DND-41 (cell line): ENCODE data around the gene PARN.

ENCODE experiments used
- ATAC-seq: fragments of 200-7000 bp; cut with Tn5 transposase; 3 replicates; pipeline ENCODE4 v1.9.1; 2021; ENCODE audit warnings: low read depth; ENCODE audit not compliant: insufficient read depth
- DNase-seq: peaks from one replicate; pipeline ENCODE4 v3.0.0-alpha.2; 2020
- H2AFZ ChIP-seq: 2 replicates; pipeline ENCODE4 v1.6.0; 2012; ENCODE audit warnings: low read depth, low read length
- H3K27ac ChIP-seq: 2 replicates; pipeline ENCODE4 v1.5.1; 2012; ENCODE audit warnings: low read length, inconsistent platforms
- H3K27me3 ChIP-seq: fragments of 200-600 bp; sonication (generic); 2 replicates; pipeline ENCODE4 v1.6.0; 2012; ENCODE audit warnings: low read length, mild to moderate bottlenecking, inconsistent platforms; ENCODE audit not compliant: insufficient read depth, poor library complexity
- H3K36me3 ChIP-seq: 2 replicates; pipeline ENCODE4 v1.5.1; 2012; ENCODE audit warnings: low read length, inconsistent platforms; ENCODE audit not compliant: insufficient read depth
- H3K4me1 ChIP-seq: 2 replicates; pipeline ENCODE4 v1.5.1; 2012; ENCODE audit warnings: mild to moderate bottlenecking, low read length; ENCODE audit not compliant: insufficient read depth
- H3K4me2 ChIP-seq: 2 replicates; pipeline ENCODE4 v1.6.0; 2012; ENCODE audit warnings: mild to moderate bottlenecking, moderate library complexity, low read length, inconsistent platforms; ENCODE audit not compliant: insufficient read depth
- H3K4me3 ChIP-seq, 2 experiments: fragments of 200-600 bp in 1 of 2; shearing (Covaris generic) in 1 of 2; 2 replicates each; pipeline ENCODE4 v1.5.1; 2012 to 2016; ENCODE audit warnings: inconsistent platforms in 2 of 2, low read length in 2 of 2, mild to moderate bottlenecking in 2 of 2, low read depth in 1 of 2, moderate library complexity in 1 of 2
- H3K79me2 ChIP-seq: 2 replicates; pipeline ENCODE4 v1.6.0; 2012; ENCODE audit warnings: low read length, inconsistent platforms; ENCODE audit not compliant: insufficient read depth
- H3K9ac ChIP-seq: 2 replicates; pipeline ENCODE4 v1.6.0; 2012; ENCODE audit warnings: low read depth, mild to moderate bottlenecking, inconsistent platforms, low read length, moderate library complexity
- H3K9me3 ChIP-seq: 2 replicates; pipeline ENCODE4 v1.5.1; 2012; ENCODE audit warnings: low read length, moderate library complexity, mild to moderate bottlenecking, inconsistent platforms; ENCODE audit not compliant: insufficient read depth, severe bottlenecking
- H4K20me1 ChIP-seq: 2 replicates; pipeline ENCODE4 v1.6.0; 2012; ENCODE audit warnings: low read length; ENCODE audit not compliant: insufficient read depth
- CTCF ChIP-seq: IDR thresholded peaks from 2 replicates; pipeline ENCODE4 v1.5.1; 2012; ENCODE audit warnings: borderline replicate concordance, low read length, moderate library complexity, mild to moderate bottlenecking; ENCODE audit not compliant: poor library complexity, severe bottlenecking; ENCODE audit errors: extremely low read depth
- EZH2 ChIP-seq: IDR thresholded peaks from 3 replicates; pipeline ENCODE4 v1.6.1; 2012; ENCODE audit warnings: borderline replicate concordance, low read depth, mild to moderate bottlenecking, moderate library complexity, low read length, inconsistent platforms; ENCODE audit not compliant: severe bottlenecking

The PARN gene

DNA sequence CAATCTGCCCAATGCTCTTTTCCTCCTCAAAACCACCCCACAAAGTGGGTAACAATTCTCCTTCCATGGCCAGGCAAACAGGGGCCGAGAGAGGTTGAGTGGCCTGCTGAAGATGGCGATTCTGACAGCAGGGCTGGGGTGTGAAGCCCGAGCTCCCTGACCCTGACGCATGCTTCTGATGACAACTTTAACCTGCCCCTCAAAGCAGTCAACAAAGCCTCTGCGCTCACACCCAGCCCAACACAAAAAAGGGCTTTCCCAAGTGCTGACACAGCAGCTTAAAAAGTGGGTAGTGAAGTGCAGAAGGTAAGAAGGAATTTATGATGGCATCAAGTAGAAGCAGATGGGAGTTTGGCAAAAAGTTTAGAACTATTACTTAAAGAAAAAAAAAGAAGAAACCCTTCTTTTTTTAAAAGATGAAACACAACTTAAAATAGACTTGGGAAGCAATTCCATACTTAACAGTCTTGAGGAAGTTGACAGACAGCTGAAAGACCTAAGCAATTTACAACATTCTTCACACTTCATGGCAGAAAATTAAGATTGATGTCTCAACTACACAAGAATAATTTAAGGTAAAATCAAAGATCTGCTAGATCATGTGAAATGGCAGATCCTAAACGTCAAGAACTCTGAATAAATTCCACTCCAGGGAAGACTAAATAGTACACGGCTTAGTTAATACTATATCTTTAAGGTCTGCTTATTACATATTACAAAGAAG, 133.9 kb downstream of the PARN start:
- H2AFZ ChIP-seq: no peak overlapping the region
- ATAC-seq: no peak
- DNase-seq: no peak
- no peaks in the 10 kb centered on the region for H3K36me3 ChIP-seq
- no peaks in the 10 kb centered on the region for H3K27me3 ChIP-seq
- H3K27ac ChIP-seq: no peak overlapping the region
- peaks cover 18% of the 10 kb centered on the region for H4K20me1 ChIP-seq
- no peaks in the 10 kb centered on the region for H3K9me3 ChIP-seq
- no peak overlapping the region for H3K4me3 ChIP-seq
- H3K4me1 ChIP-seq: no peaks in the 10 kb centered on the region
- no peak for TF ChIP-seq EZH2
- no peak for TF ChIP-seq CTCF
- no peak overlapping the region for H3K4me2 ChIP-seq
- no peak overlapping the region for H3K9ac ChIP-seq
- no peaks in the 10 kb centered on the region; the same call in 1 of the 2 replicates for H3K79me2 ChIP-seq

GRCh38 chr16:14495213-14496046, 134.6 kb downstream of the PARN start:
- DNase-seq: no peak
- no peak overlapping the region for H2AFZ ChIP-seq
- no peaks in the 10 kb centered on the region for H3K36me3 ChIP-seq
- no peaks in the 10 kb centered on the region for H3K9me3 ChIP-seq
- no peaks in the 10 kb centered on the region for H3K27me3 ChIP-seq
- no peak for ATAC-seq
- H3K4me2 ChIP-seq: no peak overlapping the region
- H3K4me3 ChIP-seq: no peak overlapping the region
- TF ChIP-seq CTCF (no peak), EZH2 (no peak)
- H3K9ac ChIP-seq: no peak overlapping the region
- peaks cover 22% of the 10 kb centered on the region for H4K20me1 ChIP-seq
- no peak overlapping the region for H3K27ac ChIP-seq
- no peaks in the 10 kb centered on the region for H3K4me1 ChIP-seq
- no peaks in the 10 kb centered on the region; the same call in 1 of the 2 replicates for H3K79me2 ChIP-seq

- Histone ChIP-seq H3K4me1 (no peaks in the 10 kb centered on the region), H4K20me1 (peaks cover 29% of the 10 kb centered on the region), H3K9me3 (no peaks in the 10 kb centered on the region), H3K27me3 (no peaks in the 10 kb centered on the region), H3K36me3 (no peaks in the 10 kb centered on the region), H3K4me2 (no peak overlapping the region), H2AFZ (no peak overlapping the region), H3K79me2 (no peaks in the 10 kb centered on the region; the same call in 1 of the 2 replicates), H3K9ac (no peak overlapping the region), H3K4me3 (no peak overlapping the region), H3K27ac (no peak overlapping the region)
- DNase-seq: no peak
- TF ChIP-seq EZH2 (no peak), CTCF (no peak)
- ATAC-seq: no peak
These were observed 135.6 kb downstream of the PARN start for GRCh38 chr16:14494396-14494966.
